Dermis blood vessel endothelial cell (primary cell): ENCODE data around the gene PRKCSH. TPM values are rescaled to one million over a fixed set of nuclear protein-coding genes. Genes with fewer than 3 reads are reported as not detected.
"Not testable (repeated sequence)": the region's sequence is repeated elsewhere in the genome, so short reads cannot be mapped to it uniquely, and the experiment has no call there.

ENCODE experiments used
- DNase-seq: peaks from one replicate; pipeline ENCODE4 v3.0.0; 2010
- total RNA-seq: library from RNA; depleted of rRNA; stranded (reverse); fragments of >200 nt; gene quantifications from 2 replicates; pipeline ENCODE4 v1.2.3, GENCODE V29; 2014

The PRKCSH gene
- total RNA-seq, 1 donor from 2014 or later: 117 TPM

- no peak for DNase-seq
Measured at GRCh38 chr19:11451327-11451870, 16.0 kb downstream of the PRKCSH start.

DNA sequence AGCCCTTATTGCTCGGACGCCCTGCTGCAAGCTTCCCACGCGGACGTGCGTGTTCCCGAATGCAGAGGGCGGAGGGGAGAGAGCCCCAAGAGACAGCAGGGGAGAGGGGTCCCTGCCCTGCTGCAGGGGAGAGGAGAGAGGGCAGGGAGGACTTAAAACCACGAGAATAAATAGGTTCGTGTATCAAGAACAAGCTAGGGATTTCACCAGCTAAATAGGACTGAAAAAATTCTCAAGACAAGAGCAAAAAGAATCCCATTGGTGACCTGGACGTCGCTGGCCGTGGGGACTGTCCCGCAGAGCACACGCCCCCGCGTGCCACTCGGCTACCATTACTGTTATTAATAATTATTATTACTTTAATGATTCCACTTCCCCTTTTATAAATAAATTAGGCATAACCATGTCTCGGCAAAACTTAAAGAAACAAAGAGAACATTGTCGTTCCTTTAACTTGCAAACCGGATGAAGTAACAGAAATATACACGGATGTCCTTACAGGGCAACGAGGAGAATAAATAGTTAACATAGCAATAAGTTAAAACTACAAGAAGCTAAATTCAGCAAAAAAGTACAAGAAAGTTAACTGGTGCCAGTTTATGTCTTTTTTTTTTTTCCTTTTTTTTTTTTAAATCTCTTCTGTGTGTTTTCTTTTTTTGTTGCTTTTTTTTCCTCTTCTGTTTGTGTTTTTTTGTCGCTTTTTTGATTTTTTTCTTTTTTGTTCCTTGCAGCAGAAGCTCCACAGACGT is 16.6 kb downstream of the PRKCSH start:
- DNase-seq: no peak

GRCh38 chr19:11452620-11453310 is 17.3 kb downstream of the PRKCSH start:
- no peak for DNase-seq

DNA sequence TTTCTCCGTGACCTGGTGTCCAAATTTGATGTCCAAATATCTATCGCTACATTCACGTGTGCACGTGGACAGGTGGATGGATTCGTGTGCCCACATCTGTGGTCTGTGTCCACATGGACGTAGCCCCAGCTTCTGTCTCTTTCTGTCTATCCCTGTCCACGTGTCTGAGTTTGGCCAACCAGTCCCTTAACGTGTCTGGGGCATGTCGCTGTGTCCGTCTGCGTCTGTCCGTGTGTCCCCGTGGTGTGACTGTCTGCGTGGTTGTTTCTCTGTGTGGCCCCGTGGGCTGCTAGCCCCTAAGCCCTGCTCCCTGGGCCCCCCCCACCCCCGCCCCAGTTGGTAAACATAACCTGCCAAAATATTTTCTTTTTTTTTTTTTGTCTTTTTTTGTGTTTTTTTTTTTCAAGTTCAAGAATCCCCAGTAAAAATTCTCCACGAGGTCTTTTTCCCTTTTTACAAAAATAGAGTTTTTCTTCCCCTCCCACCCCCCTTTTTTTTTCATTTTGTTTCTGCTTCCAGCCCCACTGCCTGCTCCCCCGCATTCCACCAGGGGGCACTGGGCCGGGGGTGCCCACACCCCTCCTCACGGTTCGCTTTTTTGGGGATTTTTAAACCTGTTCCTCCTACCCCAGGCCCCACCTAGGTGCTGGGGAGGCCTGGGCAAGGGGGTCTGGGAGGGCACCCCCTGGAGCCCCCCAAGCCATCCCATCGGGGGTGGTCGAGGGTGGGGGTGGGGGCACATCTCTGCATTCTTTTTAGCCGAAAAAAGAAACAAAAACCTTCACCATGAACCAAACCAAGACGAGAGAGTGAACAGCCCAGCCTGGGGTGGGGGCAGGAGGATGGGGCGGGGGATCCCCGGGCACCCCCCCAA is 18.3 kb downstream of the PRKCSH start:
- DNase-seq: no peak

DNA sequence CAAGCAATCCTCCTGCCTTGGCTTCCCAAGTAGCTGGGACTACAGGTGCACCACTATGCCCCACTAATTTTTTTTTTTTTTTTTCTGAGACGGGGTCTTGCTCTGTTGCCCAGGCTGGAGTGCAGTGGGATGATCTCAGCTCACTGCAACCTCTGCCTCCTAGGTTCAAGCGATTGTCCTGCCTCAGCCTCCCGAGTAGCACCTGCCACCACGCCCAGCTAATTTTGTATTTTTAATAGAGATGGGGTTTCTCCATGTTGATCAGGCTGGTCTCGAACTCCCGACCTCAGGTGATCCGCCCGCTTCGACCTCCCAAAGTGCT is 19.8 kb downstream of the PRKCSH start:
- not testable (repeated sequence) for DNase-seq

DNA sequence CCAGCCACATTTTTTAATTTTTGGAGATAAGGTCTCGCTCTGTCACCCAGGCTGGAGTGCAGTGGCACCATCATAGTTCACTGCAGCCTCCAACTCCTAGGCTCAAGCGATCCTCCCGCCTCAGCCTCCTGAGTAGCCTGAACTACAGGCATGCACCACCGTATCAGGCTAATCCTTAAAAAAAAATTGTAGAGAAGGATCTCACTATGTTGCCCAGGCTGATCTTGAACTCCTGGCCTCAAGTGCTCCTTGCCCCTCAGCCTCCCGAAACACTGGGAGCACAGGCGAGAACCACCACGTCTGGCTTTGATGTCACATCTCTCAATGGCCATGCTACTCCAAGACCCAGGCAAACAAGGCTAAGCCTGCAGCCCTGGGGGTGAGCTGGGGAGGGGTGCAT is 21.2 kb downstream of the PRKCSH start:
- DNase-seq: no peak

DNA sequence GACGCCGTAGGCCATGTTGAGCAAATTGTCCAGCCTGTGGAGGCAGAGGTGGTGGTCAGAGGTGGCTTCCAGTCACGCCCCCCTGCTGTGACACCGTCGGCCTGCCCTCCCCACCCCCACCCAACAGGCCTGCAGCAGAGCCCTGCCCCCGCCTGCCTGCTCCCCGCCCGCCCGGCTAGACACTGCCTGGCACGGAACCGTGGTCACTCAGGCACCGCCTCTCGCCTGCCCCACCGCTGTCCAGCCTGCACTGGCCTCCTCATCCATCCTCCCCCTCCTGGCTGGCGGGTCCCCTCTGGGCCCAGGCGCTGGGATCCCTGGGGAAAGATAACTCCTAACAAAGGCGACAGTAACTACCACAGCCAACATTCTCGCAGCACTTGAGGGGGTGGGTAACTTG is 21.7 kb downstream of the PRKCSH start:
- DNase-seq: no peak

DNA sequence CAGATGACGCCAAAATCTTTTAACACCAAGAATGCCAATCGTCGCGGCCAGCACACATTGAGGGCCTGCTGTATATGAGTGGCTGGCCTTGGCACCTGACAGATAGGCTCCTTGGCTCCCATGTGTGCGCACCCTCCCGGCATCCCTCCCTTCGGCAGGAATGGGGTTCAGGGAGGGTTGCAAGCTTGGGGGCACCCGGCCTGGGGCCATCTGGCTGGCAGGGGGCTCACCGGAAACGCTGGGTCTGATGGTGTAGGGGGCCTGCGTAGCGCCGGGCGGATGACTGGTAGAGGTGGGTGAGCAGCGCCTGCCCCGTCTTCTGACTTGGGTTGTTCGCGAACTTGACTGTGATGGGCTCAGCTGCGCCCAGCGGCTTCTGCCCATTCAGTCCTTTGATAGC is 22.4 kb downstream of the PRKCSH start:
- no peak for DNase-seq

DNA sequence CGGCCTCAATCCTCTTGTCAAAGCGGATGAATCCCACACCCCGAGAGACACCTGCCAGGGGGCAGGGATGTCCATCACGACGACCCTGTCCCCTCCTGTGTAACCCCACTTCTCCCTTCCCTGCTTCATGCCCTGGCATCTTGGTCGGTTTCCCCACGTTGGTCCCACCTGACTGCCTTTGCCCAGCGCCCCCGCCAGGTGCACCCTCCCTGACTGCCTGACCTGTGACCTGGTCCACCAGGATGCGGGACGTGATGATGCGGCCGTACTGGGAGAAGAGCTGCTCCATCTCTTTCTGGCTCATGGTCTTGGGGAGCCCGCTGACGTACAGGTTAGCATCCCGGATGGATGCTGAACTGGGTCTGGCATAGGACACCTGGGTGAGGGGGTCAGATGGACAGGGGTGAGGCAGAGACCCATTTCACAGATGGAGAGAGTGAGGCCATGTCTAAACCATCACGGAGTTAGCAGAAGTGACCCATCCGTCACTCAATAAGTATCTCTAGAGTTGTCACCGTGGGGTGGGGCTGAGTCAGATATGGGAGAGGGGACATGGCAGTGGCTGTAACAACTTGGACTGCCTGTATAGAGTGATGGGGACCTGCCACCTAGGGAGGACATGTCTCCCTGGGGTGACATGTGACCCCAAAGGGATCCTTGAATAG is 22.9 kb downstream of the PRKCSH start:
- no peak for DNase-seq

DNA sequence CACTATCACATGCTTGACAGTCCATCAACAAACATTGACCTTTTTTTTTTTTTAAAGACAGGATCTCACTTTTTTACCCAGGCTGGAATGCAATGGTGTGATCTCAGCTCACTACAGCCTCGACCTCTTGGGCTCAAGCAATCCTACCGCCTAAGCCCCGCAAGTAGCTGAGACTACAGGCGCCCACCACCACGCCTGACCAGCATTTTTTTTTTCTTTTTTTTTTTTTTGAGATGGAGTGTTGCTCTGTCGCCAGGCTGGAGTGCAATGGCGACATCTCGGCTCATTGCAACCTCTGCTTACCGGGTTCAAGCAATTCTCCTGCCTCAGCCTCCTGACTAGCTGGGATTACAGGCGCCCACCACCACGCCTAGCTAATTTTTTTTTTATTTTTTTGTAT is 23.5 kb downstream of the PRKCSH start:
- DNase-seq: not testable (repeated sequence)

DNA sequence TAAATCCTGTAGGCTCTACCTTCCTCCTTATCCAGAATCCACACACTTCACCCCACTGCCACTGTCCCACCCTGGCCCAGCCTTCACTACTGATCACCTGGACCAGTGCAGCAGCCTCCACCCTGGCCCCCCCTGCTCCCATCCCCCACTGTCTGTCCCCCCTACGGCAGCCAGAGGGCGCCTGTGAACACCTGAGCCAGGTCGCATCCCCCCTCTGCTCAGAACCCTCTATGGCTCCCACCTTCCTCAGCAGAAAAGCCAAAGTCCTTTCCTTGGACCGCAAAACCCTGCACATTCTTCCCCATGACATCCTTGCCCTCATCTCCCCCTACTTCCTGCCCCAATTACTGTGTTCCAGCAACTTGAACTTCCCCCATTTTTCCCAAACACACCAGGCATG is 24.8 kb downstream of the PRKCSH start:
- DNase-seq: no peak

GRCh38 chr19:11461453-11461852 is 26.0 kb downstream of the PRKCSH start:
- DNase-seq: no peak

DNA sequence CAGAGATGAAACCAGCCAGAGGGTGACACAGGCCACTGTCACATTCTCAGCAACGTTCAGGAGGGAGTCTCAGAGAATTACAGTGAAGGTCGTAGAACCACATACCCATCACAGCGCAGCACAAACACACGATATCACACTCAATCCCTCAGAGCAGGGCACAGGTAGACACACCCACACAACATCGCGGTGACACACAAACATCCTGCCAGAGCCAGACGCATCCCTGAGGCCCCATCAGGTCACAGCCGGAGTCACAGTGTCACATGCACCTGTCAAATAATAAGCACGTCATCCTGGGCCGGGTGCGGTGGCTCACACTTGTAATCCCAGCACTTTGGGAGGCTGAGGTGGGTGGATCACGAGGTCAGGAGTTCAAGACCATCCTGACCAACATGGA is 28.0 kb downstream of the PRKCSH start:
- DNase-seq: no peak

- DNase-seq: no peak
Measured at GRCh38 chr19:11464333-11465265, 29.2 kb downstream of the PRKCSH start.

- no peak for DNase-seq
Measured at GRCh38 chr19:11465600-11465999, 30.2 kb downstream of the PRKCSH start.

GRCh38 chr19:11468266-11468845 is 32.9 kb downstream of the PRKCSH start:
- DNase-seq: not testable (repeated sequence)

GRCh38 chr19:11473725-11474124 is 38.3 kb downstream of the PRKCSH start:
- DNase-seq: no peak

DNA sequence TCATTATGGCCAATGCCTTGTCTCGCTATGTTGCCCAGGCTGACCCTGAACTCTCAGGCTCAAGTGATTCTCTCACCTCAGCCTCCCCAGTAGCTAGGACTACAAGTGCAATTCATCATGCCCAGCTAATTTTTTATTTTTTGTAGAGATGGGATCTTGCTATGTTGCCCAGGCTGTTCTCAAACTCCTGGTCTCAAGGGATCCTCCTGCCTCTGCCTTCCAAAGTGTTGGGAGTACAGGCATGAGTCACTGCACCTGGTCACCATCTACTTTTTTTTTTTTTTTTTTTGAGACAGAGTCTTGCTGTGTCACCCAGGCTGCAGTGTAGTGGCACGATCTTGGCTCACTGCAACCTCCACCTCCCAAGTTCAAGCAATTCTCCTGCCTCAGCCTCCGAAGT is 39.9 kb downstream of the PRKCSH start:
- DNase-seq: not testable (repeated sequence)

DNA sequence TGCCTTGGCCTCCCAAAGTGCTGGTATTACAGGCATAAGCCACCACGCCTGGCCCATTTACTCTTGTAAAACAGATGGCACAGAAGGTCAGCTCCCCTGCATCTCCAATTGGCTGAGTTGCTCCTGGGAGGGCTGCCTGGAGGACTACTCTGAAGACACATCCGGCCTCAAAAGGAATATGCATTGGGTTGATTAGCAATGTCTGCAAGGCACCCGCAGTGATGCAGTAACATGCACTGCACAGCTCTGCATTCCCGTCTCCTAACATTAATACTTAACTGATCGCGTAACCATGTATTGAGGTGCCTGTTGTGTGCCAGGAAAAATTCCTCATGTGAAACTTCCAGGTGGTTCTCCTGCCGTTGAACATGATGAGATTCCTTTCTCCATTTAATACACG is 40.4 kb downstream of the PRKCSH start:
- no peak for DNase-seq

DNA sequence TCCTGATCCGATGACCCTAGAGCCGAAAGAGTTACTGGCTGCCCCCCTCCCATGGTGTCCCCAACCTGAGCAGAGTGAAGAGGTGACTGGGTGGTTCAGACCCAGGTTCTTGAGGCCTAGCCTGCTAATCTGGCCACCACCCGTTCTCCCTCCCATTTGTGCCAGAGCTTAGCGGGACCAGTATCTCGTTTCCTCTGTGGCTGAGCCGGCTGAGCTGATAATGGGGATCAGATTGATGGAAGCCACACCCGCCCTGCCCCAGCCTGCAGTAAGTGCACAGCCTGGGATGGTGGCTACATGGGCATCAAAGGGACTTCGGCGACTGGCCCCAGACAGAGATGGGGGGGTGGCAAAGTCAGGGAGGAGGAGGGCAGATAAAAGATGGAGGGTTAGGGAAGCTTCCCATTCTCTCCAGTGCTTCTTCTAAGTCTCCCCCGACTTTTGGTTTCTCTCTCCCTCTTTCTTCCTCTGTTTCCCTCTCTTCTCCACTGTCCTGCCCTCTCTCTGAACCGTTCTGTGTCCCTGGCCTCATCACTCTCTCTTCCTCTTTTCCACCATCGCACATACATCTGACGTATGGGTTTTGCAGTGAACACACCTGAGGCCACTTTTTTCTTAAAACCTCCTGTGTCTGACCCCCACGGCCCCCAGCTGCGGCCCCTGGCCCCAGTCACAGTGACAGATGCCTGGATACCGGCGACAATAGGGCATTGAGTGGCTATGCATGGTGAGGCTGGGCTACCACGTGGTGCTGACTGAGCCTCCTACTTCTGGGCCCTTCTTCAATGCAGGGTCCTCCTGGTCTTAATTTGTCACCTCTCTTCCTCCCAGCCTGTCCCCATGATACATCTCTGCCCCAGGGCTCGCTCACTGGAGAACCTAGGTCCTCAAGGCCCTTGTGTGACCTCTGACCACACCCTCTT is 43.0 kb downstream of the PRKCSH start:
- DNase-seq: no peak
